Measurements from ENCODE around the gene TMPRSS6.
A peak's percentile ranks its signal among the peaks of the same experiment; 100 is the strongest.
"Not testable (repeated sequence)": the region's sequence is repeated elsewhere in the genome, so short reads cannot be mapped to it uniquely, and the experiment has no call there.

The TMPRSS6 gene

GRCh38 chr22:37077802-37078448 is 31.6 kb downstream of the TMPRSS6 start:
- TF ChIP-seq, protein P1, sequence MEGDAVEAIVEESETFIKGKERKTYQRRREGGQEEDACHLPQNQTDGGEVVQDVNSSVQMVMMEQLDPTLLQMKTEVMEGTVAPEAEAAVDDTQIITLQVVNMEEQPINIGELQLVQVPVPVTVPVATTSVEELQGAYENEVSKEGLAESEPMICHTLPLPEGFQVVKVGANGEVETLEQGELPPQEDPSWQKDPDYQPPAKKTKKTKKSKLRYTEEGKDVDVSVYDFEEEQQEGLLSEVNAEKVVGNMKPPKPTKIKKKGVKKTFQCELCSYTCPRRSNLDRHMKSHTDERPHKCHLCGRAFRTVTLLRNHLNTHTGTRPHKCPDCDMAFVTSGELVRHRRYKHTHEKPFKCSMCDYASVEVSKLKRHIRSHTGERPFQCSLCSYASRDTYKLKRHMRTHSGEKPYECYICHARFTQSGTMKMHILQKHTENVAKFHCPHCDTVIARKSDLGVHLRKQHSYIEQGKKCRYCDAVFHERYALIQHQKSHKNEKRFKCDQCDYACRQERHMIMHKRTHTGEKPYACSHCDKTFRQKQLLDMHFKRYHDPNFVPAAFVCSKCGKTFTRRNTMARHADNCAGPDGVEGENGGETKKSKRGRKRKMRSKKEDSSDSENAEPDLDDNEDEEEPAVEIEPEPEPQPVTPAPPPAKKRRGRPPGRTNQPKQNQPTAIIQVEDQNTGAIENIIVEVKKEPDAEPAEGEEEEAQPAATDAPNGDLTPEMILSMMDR (IDR thresholded peaks at IDR 0.05; ENCODE audit: low read depth, low read length), result peak; percentile 100
- no peak overlapping the region for H3K4me3 ChIP-seq (replicated peaks in 1 of 2; ENCODE audit: low read depth in 2 of 2, low read length in 2 of 2)
- DNase-seq (ENCODE audit: low read depth in 2 of 2), result peak; percentile 62 to 63

DNA sequence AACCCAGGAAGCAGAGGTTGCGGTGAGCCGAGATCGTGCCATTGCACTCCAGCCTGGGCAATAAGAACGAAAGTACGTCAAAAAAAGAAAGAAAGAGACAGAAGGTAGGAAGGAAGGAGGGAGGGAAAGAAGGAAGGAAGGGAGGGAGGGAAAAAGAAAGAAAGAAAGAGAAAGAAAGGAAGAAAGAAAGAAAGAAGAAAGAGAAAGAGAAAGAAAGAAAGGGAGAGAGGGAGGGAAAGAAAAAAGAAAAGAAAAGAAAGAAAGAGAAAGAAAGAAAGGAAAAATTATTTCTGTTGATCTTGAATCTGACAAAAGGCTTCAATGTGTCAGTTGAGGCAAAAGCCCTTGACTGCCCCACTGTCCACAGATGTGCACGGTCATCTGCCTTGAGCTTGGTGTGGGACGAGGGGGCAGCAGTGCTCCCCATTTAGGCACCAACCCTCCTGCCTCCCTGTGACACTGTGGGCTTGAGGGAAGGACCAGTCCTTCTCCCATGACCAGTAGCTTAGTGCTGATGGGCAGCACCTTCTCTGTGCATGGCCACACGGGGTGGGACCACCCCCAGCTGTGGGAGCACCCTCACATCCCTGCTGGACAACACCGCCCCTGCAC is 33.6 kb downstream of the TMPRSS6 start:
- H3K4me3 ChIP-seq (replicated peaks in 1 of 2; ENCODE audit: low read depth in 2 of 2, low read length in 2 of 2), result no peak overlapping the region
- TF ChIP-seq, protein P1 (IDR thresholded peaks at IDR 0.05; ENCODE audit: low read depth, low read length), result no peak
- DNase-seq (ENCODE audit: low read depth in 2 of 2), result no peak

DNA sequence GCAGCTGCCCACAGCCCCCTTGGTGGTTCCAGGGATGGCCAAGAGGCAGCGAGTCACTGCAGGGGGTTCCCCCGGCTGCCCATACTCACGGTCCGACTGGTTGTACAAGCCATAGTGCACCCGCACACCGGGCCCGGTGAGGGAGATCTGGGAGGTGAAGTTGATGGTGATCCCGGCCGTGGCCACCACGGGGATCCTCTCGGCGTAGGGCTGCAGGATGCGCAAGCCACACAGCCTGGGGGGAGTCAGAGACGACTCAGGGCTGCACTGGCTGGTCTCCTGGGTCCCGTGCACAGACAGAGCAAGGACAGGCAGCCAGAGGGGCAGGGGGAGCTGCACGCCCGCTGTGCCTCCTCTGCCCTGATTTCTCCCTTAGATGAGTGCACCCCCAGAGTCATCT is 34.5 kb downstream of the TMPRSS6 start:
- TF ChIP-seq, protein P1 (IDR thresholded peaks at IDR 0.05; ENCODE audit: low read depth, low read length), result no peak
- no peak for DNase-seq (ENCODE audit: low read depth in 2 of 2)
- no peak overlapping the region for H3K4me3 ChIP-seq (replicated peaks in 1 of 2; ENCODE audit: low read depth in 2 of 2, low read length in 2 of 2)

DNA sequence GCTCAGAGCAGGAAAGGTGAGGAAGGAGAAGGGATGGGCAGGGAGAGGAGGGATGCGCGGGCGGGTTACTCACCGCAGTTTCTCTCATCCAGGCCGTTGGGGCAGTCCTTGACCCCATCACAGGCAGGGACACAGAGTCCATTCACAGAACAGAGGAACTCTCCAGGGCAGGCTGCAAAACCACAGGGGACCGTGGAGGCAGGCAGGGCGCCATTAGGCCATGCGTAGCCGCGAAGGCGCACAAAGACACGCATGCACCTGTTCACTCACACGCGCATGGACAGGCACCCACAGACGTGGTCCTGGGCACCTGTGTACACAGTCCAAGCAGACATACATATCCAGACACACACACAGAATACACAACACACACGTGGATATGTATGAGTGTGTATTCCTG is 35.0 kb downstream of the TMPRSS6 start:
- no peak for DNase-seq (ENCODE audit: low read depth in 2 of 2)
- H3K4me3 ChIP-seq (replicated peaks in 1 of 2; ENCODE audit: low read depth in 2 of 2, low read length in 2 of 2), result no peak overlapping the region
- TF ChIP-seq, protein P1 (IDR thresholded peaks at IDR 0.05; ENCODE audit: low read depth, low read length), result no peak

- H3K4me3 ChIP-seq (replicated peaks in 1 of 2; ENCODE audit: low read depth in 2 of 2, low read length in 2 of 2), result no peak overlapping the region
- DNase-seq (ENCODE audit: low read depth in 2 of 2), result no peak
- TF ChIP-seq, protein P1 (IDR thresholded peaks at IDR 0.05; ENCODE audit: low read depth, low read length), result no peak
These were observed 36.8 kb downstream of the TMPRSS6 start for GRCh38 chr22:37072673-37073072.

DNA sequence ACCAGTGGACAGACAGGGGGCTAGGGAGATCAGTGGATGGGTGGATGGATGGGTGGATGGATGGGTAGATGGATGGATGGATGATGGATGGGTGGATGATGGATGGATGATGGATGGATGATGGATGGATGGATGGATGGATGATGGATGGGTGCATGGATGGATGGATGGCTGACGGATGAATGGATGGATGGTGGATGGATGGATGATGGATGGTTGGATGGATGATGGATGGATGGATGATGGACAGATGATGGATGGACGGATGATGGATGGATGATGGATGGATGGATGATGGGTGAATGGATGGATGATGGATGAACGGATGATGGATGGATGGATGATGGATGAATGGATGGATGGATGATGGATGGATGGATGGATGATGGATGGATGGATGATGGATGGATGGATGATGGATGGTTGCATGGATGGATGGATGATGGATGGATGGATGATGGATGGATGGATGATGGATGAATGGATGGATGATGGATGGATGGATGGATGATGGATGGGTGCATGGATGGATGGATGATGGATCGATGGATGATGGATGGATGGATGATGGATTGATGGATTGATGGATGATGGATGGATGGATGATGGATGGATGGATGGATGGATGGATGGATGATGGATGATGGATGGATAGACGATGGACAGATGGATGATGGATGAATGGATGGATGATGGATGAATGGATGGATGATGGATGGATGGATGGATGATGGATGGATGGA is 37.5 kb downstream of the TMPRSS6 start:
- not testable (repeated sequence) for H3K4me3 ChIP-seq (replicated peaks in 1 of 2; ENCODE audit: low read depth in 2 of 2, low read length in 2 of 2)

DNA sequence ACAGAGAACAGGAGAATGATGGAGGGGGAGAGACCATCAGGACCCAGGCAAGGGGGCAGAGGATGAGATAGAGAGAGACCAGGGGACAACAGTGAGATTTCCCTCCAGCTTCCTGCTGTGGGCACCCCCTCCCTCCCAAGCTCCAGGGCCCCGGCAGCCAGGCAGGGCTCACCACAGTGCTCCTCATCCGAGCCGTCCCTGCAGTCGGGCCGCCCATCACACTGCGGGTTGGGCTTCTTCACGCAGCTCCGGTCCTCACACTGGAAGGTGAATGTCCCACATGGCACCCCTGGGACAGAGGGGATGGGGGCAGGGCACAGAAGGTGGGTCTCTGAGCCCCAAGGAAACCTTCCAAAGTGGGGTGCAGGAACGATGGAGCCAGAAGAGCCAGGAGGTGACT is 38.8 kb downstream of the TMPRSS6 start:
- H3K4me3 ChIP-seq (replicated peaks in 1 of 2; ENCODE audit: low read depth in 2 of 2, low read length in 2 of 2), result no peak overlapping the region
- DNase-seq (ENCODE audit: low read depth in 2 of 2), result no peak
- TF ChIP-seq, protein P1 (IDR thresholded peaks at IDR 0.05; ENCODE audit: low read depth, low read length), result no peak

More for the DNA sequence above, 37.5 kb downstream of the TMPRSS6 start:
- not testable (repeated sequence) for DNase-seq (ENCODE audit: low read depth in 2 of 2)
